Neural cell (in vitro differentiated cells): ENCODE data around the gene ACAP1.
"Not testable (repeated sequence)": the region's sequence is repeated elsewhere in the genome, so short reads cannot be mapped to it uniquely, and the experiment has no call there.

ENCODE experiments used
- CTCF ChIP-seq: fragments of 450-650 bp; IDR thresholded peaks from 2 replicates; pipeline ENCODE4 v1.5.1; 2014; ENCODE audit warnings: antibody characterized with exemption, mild to moderate bottlenecking, moderate library complexity; ENCODE audit not compliant: poor library complexity, severe bottlenecking
- MXI1 ChIP-seq: fragments of 450-650 bp; conservative IDR thresholded peaks from 2 replicates; pipeline ENCODE4 v1.6.1; 2014; ENCODE audit warnings: antibody characterized with exemption, mild to moderate bottlenecking; ENCODE audit not compliant: poor library complexity, severe bottlenecking

GRCh38 chr17:7368599-7368994, 32.3 kb downstream of the ACAP1 start:
- TF ChIP-seq CTCF, MXI1: not testable (repeated sequence)
